Measurements from ENCODE around the gene SSBP3. TPM values are rescaled to one million over a fixed set of nuclear protein-coding genes. Genes with fewer than 3 reads are reported as not detected.

The SSBP3 gene
- total RNA-seq, 1 donor = 14.5 TPM

DNA sequence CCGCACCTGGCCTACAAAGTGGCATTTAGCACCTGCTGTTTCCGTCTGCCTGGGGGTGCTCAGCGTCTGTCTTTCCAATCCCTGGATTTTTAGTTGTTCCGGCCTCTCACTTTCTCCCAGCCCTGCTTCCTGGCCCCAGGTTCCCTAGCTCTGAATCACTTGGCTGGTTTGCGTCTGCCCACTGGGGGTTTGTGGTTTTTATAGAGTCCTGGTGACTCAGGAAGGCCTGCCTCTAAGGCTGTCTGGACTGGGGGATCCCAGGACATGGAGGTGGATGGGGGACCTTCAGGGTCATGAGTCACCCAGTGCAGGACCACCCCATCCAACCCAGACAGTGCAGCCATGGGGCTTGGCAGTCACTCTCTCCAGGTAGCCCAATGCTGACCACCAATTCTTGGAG lies 152.7 kb downstream of the SSBP3 start:
- Histone ChIP-seq H2AFZ (ENCODE audit: low read length) (peak overlapping the region; percentile 10), H3K79me2 (ENCODE audit: insufficient read depth, low read length) (no peaks in the 10 kb centered on the region), H3K4me1 (ENCODE audit: insufficient read depth, low read length) (peaks cover 34% of the 10 kb centered on the region), H3K4me2 (ENCODE audit: insufficient read depth, low read length) (peak overlapping the region; percentile 76), H3K9me3 (ENCODE audit: low read depth, low read length) (no peaks in the 10 kb centered on the region), H3K4me3 (ENCODE audit: insufficient read depth, low read length) (peak overlapping the region; percentile 44), H3K27me3 (ENCODE audit: insufficient read depth, low read length) (no peaks in the 10 kb centered on the region), H4K20me1 (ENCODE audit: insufficient read depth, low read length) (peaks cover 3% of the 10 kb centered on the region), H3K27ac (ENCODE audit: low read depth, low read length) (peak overlapping the region; percentile 84), H3K36me3 (ENCODE audit: insufficient read depth, low read length) (peaks cover 7% of the 10 kb centered on the region)
- peak; percentile 100 for DNase-seq (ENCODE audit: insufficient read length, low spot score, missing footprints)
- TF ChIP-seq, protein P1, sequence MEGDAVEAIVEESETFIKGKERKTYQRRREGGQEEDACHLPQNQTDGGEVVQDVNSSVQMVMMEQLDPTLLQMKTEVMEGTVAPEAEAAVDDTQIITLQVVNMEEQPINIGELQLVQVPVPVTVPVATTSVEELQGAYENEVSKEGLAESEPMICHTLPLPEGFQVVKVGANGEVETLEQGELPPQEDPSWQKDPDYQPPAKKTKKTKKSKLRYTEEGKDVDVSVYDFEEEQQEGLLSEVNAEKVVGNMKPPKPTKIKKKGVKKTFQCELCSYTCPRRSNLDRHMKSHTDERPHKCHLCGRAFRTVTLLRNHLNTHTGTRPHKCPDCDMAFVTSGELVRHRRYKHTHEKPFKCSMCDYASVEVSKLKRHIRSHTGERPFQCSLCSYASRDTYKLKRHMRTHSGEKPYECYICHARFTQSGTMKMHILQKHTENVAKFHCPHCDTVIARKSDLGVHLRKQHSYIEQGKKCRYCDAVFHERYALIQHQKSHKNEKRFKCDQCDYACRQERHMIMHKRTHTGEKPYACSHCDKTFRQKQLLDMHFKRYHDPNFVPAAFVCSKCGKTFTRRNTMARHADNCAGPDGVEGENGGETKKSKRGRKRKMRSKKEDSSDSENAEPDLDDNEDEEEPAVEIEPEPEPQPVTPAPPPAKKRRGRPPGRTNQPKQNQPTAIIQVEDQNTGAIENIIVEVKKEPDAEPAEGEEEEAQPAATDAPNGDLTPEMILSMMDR (IDR thresholded peaks at IDR 0.05; ENCODE audit: extremely low read depth, low read depth, low read length) = no peak

DNA sequence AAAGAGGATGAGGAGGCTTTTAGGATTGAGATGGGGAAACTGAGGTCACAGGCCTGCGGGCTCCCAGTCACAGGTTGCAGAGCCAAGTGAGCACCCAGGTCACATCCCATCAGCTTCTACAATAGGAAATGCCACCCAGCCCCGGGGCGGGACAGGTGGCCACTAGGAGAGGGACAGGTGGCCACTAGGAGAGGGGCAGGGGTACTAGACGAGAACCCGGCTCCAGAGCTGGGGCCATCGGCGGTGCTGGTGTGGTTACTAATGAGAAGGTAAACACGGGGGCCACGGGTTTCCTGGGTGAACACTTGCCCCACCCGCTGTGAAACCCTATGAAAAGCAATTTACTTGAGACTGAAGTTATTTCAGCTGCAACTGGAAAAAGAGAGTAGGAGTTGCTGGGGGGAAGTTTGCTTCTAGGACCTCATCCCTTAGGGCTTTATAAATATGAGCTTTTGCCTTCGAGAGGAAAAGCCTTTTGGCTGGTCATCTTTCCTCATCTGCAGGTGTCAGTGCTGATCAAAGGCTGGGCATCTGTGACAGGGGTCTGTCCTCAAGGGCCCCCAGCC lies 153.7 kb downstream of the SSBP3 start:
- H3K9me3 ChIP-seq (ENCODE audit: low read depth, low read length) = no peaks in the 10 kb centered on the region
- no peak overlapping the region for H3K4me2 ChIP-seq (ENCODE audit: insufficient read depth, low read length)
- H3K27me3 ChIP-seq (ENCODE audit: insufficient read depth, low read length) = no peaks in the 10 kb centered on the region
- peaks cover 34% of the 10 kb centered on the region for H3K4me1 ChIP-seq (ENCODE audit: insufficient read depth, low read length)
- peaks cover 3% of the 10 kb centered on the region for H4K20me1 ChIP-seq (ENCODE audit: insufficient read depth, low read length)
- TF ChIP-seq, protein P1 (IDR thresholded peaks at IDR 0.05; ENCODE audit: extremely low read depth, low read depth, low read length) = no peak
- no peak overlapping the region for H2AFZ ChIP-seq (ENCODE audit: low read length)
- H3K27ac ChIP-seq (ENCODE audit: low read depth, low read length) = peak overlapping the region; percentile 84
- no peak overlapping the region for H3K4me3 ChIP-seq (ENCODE audit: insufficient read depth, low read length)
- peaks cover 7% of the 10 kb centered on the region for H3K36me3 ChIP-seq (ENCODE audit: insufficient read depth, low read length)
- no peaks in the 10 kb centered on the region for H3K79me2 ChIP-seq (ENCODE audit: insufficient read depth, low read length)
- no peak for DNase-seq (ENCODE audit: insufficient read length, low spot score, missing footprints)

DNA sequence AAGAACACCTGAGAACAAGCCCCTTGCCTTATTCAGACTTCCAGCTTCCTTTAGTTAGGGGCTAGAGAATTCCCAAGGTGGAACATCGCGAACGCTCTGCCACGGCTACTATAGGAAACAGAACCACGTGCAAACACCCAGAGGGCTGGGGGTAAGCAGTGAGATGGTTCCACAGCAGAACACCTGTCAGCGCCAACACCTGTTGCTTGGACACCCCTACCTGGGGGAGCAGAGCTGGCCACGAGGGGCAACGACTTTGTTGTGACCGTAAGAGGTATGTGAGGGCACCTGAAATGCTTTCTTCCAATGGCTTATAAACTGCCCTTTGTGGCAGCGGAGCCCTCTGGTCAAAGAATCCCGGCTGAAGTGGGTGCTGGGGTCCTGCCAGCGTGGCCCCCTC lies 155.5 kb downstream of the SSBP3 start:
- no peak overlapping the region for H3K4me3 ChIP-seq (ENCODE audit: insufficient read depth, low read length)
- no peaks in the 10 kb centered on the region for H3K27me3 ChIP-seq (ENCODE audit: insufficient read depth, low read length)
- H2AFZ ChIP-seq (ENCODE audit: low read length) = no peak overlapping the region
- peaks cover 34% of the 10 kb centered on the region for H3K4me1 ChIP-seq (ENCODE audit: insufficient read depth, low read length)
- DNase-seq (ENCODE audit: insufficient read length, low spot score, missing footprints) = no peak
- no peaks in the 10 kb centered on the region for H3K79me2 ChIP-seq (ENCODE audit: insufficient read depth, low read length)
- peaks cover 3% of the 10 kb centered on the region for H4K20me1 ChIP-seq (ENCODE audit: insufficient read depth, low read length)
- H3K27ac ChIP-seq (ENCODE audit: low read depth, low read length) = no peak overlapping the region
- TF ChIP-seq, protein P1 (IDR thresholded peaks at IDR 0.05; ENCODE audit: extremely low read depth, low read depth, low read length) = no peak
- H3K4me2 ChIP-seq (ENCODE audit: insufficient read depth, low read length) = no peak overlapping the region
- H3K36me3 ChIP-seq (ENCODE audit: insufficient read depth, low read length) = peaks cover 7% of the 10 kb centered on the region
- no peaks in the 10 kb centered on the region for H3K9me3 ChIP-seq (ENCODE audit: low read depth, low read length)

DNA sequence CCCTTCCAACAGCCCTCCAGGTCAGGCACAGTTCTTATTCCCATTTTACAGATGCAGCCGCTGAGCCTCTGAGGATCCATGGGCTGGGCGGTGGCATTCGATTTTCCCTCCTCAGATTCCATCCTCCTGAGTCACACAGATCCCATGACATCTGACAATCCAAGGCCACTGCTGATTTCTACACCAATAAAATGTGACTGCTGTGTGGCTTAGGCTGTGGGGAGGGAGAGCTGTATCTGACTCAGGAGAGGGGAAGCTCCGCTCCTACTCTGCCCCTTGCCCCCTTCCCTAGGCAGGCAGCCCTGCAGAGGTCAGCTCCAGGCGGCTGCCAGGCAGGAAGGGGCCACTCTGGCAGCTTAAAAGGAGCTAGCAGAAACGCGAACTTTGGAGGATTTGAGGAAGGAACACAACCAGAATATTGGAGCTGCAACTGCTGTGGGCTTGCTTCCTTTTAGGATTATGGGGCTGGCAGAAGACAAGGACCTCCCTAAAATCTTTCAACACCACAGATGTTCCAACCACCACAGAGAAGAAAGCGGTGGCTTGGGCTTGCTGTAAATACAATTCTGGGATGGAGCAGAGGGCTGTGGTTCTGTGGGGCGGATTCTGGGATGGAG lies 156.3 kb downstream of the SSBP3 start:
- Histone ChIP-seq H3K79me2 (ENCODE audit: insufficient read depth, low read length) (no peaks in the 10 kb centered on the region), H3K4me1 (ENCODE audit: insufficient read depth, low read length) (peaks cover 29% of the 10 kb centered on the region), H3K27me3 (ENCODE audit: insufficient read depth, low read length) (no peaks in the 10 kb centered on the region), H3K9me3 (ENCODE audit: low read depth, low read length) (no peaks in the 10 kb centered on the region), H3K27ac (ENCODE audit: low read depth, low read length) (peak overlapping the region; percentile 83), H3K4me3 (ENCODE audit: insufficient read depth, low read length) (peak overlapping the region; percentile 38), H3K4me2 (ENCODE audit: insufficient read depth, low read length) (peak overlapping the region; percentile 50), H3K36me3 (ENCODE audit: insufficient read depth, low read length) (peaks cover 7% of the 10 kb centered on the region), H2AFZ (ENCODE audit: low read length) (peak overlapping the region; percentile 76), H4K20me1 (ENCODE audit: insufficient read depth, low read length) (peaks cover 3% of the 10 kb centered on the region)
- TF ChIP-seq, protein P1 (IDR thresholded peaks at IDR 0.05; ENCODE audit: extremely low read depth, low read depth, low read length) = no peak
- peak; percentile 99 for DNase-seq (ENCODE audit: insufficient read length, low spot score, missing footprints)

Measured in osteoblast (primary cell).